GM19372 (cell line): ENCODE measurements around the gene OR8J1.
"Not testable (repeated sequence)": the region's sequence is repeated elsewhere in the genome, so short reads cannot be mapped to it uniquely, and the experiment has no call there.

ENCODE experiments used
- ATAC-seq: cut with Tn5 transposase; IDR thresholded peaks from one replicate; pipeline ENCODE4 v1.9.1; 2021; ENCODE audit warnings: mild to moderate bottlenecking, low read depth, moderate library complexity; ENCODE audit not compliant: unreplicated experiment

The OR8J1 gene

DNA sequence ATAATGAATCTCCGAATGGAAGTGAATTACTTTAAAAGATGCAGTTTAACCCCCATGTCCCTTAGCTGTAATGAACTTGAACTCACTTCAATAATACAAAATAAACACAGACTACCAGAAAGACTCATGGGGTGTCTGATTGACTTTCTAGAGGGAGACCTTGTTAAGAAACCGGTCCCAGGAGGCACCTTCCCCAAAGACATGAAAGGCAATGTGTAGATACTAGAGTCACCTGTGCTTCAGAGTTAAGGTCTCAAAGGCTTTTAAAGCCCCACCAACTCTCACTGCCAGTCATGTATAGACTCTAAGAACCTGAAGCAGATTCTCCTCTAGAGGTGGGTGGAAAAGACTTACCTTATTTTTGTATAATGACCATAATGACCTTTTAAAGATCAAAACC lies at the start of gene OR8J1:
Gene OR8J1 (plus strand): TSS at position 301 of the 400 bp plus-strand sequence. CDS start 5,956 bp downstream, outside the sequence.
- ATAC-seq, result no peak

GRCh38 chr11:56307836-56308235 lies 46.3 kb upstream of the OR8J1 start:
- no peak for ATAC-seq

GRCh38 chr11:56314844-56315243 lies 39.2 kb upstream of the OR8J1 start, which contains the start of gene OR8K3:
OR8K3 (plus strand) TSS chr11:56315144; CDS start chr11:56318307, 3,163 bp downstream.
- ATAC-seq, result no peak

DNA sequence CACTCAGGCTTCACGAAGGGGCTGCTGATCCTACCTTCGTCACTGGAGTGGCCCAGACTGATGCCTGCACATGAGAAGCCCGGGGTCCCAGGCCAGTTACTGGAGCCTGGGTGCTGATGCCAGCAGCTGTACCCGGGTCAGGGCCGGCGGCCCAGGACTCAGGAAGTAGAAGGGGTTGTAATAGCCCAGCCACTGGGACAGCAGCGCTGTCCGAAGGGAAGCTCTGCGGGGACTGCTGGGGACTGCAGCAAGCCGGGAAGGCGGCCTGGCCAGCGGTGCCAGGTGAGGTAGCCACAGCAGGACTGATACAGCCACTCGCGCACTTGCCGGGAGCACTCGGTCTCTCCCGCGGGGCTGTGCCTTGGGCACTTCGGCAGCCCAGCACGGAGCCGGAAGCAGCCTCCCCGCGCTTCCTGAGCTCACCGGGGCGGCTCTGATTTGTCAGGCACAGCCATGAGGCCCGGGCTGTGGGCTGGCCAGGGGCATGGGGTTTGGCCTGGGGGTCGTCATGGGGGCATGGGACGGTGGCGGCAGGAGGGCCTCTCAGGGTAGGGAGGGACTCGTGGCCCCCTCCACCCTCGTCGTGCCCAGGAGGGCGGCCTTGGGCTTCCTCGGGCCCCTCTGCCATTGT lies 22.1 kb upstream of the OR8J1 start:
- no peak for ATAC-seq

GRCh38 chr11:56333156-56333555 lies 20.9 kb upstream of the OR8J1 start:
- ATAC-seq, result no peak

DNA sequence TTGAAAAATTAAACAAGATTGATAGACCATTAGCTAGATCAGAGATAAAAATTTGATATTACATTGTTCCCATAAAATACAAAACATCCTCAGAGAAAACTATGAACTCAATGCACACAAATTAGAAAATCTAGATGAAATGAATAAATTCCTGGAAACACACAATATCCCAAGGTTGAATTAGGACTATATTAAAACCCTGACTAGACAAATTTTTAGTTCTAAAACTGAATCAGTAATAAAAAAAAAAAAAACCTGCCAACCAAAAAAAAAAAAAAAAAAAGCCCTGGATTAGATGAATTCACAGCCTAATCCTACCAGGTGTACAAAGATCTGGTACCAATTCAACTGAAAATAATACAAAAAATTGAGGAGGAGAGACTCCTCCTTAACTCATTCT lies 13.8 kb upstream of the OR8J1 start:
- no peak for ATAC-seq

DNA sequence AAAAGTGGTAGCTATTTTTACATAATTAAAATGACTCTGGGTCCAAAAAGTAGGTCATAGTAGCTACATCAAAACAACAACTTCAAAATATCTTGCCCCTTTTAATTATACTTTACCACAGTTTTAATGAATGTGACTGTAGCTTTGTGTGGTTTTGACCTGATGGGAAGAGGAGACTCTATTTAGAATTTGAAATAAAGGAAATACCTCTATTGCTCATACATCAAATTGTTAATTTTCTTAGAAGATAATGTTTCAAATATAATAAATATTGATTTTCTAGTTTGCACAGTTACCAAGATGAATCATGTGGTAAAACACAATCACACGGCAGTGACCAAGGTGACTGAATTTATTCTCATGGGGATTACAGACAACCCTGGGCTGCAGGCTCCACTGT lies 8.4 kb upstream of the OR8J1 start, which contains the start of gene OR8K1:
Gene OR8K1 (plus strand): TSS at position 301 of the 400 bp plus-strand sequence. CDS start 0 bp downstream, at position 301.
- no peak for ATAC-seq

DNA sequence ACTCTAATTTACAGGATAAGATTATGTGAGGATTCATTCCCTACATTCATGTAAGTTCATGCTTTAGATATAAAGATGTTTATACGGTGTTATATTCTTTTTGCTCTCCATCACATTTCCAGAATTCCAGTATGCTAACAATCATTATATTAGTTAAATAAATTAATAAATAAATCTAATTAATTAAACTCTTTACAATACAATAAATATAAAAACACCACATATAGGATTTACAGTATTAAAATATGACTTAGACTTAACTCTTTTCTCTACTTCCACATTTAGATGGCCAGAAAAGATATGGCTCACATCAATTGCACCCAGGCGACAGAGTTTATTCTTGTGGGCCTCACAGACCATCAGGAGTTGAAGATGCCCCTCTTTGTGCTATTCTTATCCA lies 21.2 kb downstream of the OR8J1 start, which contains the start of gene OR8U1:
Gene OR8U1 (plus strand): TSS at position 301 of the 400 bp plus-strand sequence. CDS start 0 bp downstream, at position 301.
- no peak for ATAC-seq

GRCh38 chr11:56380120-56380519 lies 26.0 kb downstream of the OR8J1 start:
- ATAC-seq, result no peak

DNA sequence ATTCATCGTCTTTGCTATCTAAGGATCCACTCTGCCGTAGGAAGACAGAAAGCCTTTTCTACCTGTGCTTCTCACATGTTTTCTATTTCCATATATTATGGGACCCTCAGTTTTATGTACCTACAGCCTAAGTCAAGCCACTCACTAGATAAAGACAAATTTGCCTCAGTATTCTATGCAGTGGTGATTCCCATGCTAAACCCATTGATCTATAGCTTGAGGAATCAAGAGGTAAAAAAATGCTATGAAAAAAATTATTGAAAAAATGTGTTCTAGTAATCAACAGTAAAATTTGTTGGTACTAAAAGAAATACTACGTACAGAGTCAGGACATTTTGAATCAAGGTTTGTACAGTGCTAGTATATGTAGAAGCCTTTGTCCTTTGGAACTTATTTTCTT lies 40.3 kb downstream of the OR8J1 start:
- no peak for ATAC-seq

- no peak for ATAC-seq
These were observed 42.0 kb downstream of the OR8J1 start for GRCh38 chr11:56396047-56396446.

GRCh38 chr11:56401858-56402461 lies 47.9 kb downstream of the OR8J1 start:
- ATAC-seq, result not testable (repeated sequence)

GRCh38 chr11:56404393-56404792 lies 50.3 kb downstream of the OR8J1 start:
- ATAC-seq, result no peak

DNA sequence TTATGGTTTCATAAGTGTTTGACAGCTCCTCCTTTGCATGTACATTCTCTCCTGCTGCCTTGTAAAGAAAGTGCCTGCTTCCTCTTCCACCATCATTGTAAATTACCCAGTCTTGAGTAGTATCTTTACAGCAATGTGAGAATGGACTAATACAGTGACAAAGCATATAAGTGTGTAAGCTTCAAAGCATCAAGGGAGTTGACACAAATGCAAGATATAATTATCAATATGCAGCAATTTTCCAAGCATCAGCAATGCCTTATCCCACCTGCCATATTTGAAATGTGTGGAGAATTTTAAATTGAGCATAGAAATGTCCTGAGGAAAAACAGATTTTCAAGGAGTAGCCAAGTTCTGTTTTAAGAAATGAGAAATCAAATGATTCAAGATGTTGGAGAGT lies 56.7 kb downstream of the OR8J1 start:
- no peak for ATAC-seq
